T-cell (primary cell): ENCODE results near the gene TMEM163. TPM values are rescaled to one million over a fixed set of nuclear protein-coding genes. Genes with fewer than 3 reads are reported as not detected.

Experiments used
- ATAC-seq, 4 experiments: fragments of 200-7000 bp in 3 of 4; fragments of 150-1000 bp in 1 of 4; cut with Tn5 transposase; replicated peaks in 1 of 4; 1 replicate in 3 of 4; 2 replicates in 1 of 4; pipeline ENCODE4 v1.10.0; 2021; ENCODE audit warnings: moderate library complexity in 3 of 4, mild to moderate bottlenecking in 2 of 4, moderate number of reproducible peaks in 1 of 4
- CTCF ChIA-PET, 2 donors: fragments of 300-600 bp; sonication (Branson Sonifier 250); formaldehyde crosslinking; loops; one replicate each; lab custom pipeline; 2022; ENCODE audit warnings: antibody characterized with exemption in 2 of 2; lab: Charles Lee
- POLR2A ChIA-PET, 2 donors: fragments of 300-600 bp; sonication (Branson Sonifier 250); formaldehyde crosslinking; loops; one replicate each; lab custom pipeline; 2022; ENCODE audit warnings: antibody characterized with exemption in 2 of 2; lab: Charles Lee
- DNase-seq, 35 experiments: peaks; one replicate each; pipeline versions ENCODE4 v3.0.0 to v3.0.0-alpha.2; 2013 to 2023
- H3K27ac ChIP-seq: one replicate; pipeline ENCODE4 v1.5.1; 2013; ENCODE audit warnings: low read length
- H3K27me3 ChIP-seq, 2 experiments: replicated peaks in 1 of 2; 1 replicate in 1 of 2; 2 replicates in 1 of 2; pipeline versions ENCODE4 v1.6.1 to v1.7.0; 2013; ENCODE audit warnings: low read length in 1 of 2, mixed read lengths in 1 of 2; ENCODE audit not compliant: control insufficient read depth in 2 of 2, insufficient read depth in 2 of 2; ENCODE audit errors: extremely low read depth in 1 of 2
- H3K36me3 ChIP-seq, 2 donors: 1 replicate in 1 of 2; 2 replicates in 1 of 2; pipeline versions ENCODE4 v1.6.1 to v1.7.0; 2013; ENCODE audit warnings: low read length in 1 of 2; ENCODE audit not compliant: control insufficient read depth in 2 of 2, insufficient read depth in 1 of 2; ENCODE audit errors: extremely low read depth in 1 of 2
- H3K4me1 ChIP-seq, 2 experiments: 1 replicate in 1 of 2; 2 replicates in 1 of 2; pipeline versions ENCODE4 v1.6.1 to v1.7.0; 2013; ENCODE audit warnings: low read length in 2 of 2, mixed read lengths in 1 of 2; ENCODE audit not compliant: insufficient read depth in 2 of 2, control insufficient read depth in 1 of 2; ENCODE audit errors: extremely low read depth in 1 of 2
- H3K4me3 ChIP-seq, 2 donors: 1 replicate in 1 of 2; 2 replicates in 1 of 2; pipeline versions ENCODE4 v1.5.1 to v1.7.0; 2013; ENCODE audit warnings: mild to moderate bottlenecking in 2 of 2, low read length in 1 of 2, moderate library complexity in 1 of 2; ENCODE audit not compliant: control insufficient read depth in 1 of 2; ENCODE audit errors: extremely low read depth in 1 of 2
- H3K9me3 ChIP-seq: 2 replicates; pipeline ENCODE4 v1.7.0; 2013
- H3K27ac Mint-ChIP-seq, 2 donors: one replicate each; pipeline ENCODE4 v1.8.0; 2020 to 2021; ENCODE audit warnings: mild to moderate bottlenecking in 2 of 2, mixed read lengths in 2 of 2
- H3K27me3 Mint-ChIP-seq, 2 donors: one replicate each; pipeline ENCODE4 v1.8.0; 2021 to 2022; ENCODE audit warnings: mixed read lengths in 2 of 2
- H3K36me3 Mint-ChIP-seq: one replicate; pipeline ENCODE4 v1.8.0; 2021; ENCODE audit warnings: mixed read lengths
- H3K4me1 Mint-ChIP-seq, 3 donors: one replicate each; pipeline ENCODE4 v1.8.0; 2020 to 2022; ENCODE audit warnings: mixed read lengths in 3 of 3, mild to moderate bottlenecking in 1 of 3
- H3K4me3 Mint-ChIP-seq, 3 donors: one replicate each; pipeline ENCODE4 v1.8.0; 2020 to 2022; ENCODE audit warnings: mild to moderate bottlenecking in 3 of 3, mixed read lengths in 3 of 3, moderate library complexity in 3 of 3
- H3K9me3 Mint-ChIP-seq, 3 donors: one replicate each; pipeline ENCODE4 v1.8.0; 2020 to 2022; ENCODE audit warnings: mixed read lengths in 3 of 3
- WGBS: methylation state at CpG from one replicate; pipeline ENCODE4 v1.1.5; 2013; ENCODE audit warnings: missing lambda C conversion rate; ENCODE audit not compliant: insufficient coverage; 5-methylcytosine and 5-hydroxymethylcytosine counted together
- total RNA-seq, 35 experiments: library from RNA in 6 of 35; stranded (reverse) in 6 of 35; fragments of 120-200 nt in 1 of 35; gene quantifications; one replicate each; pipeline versions ENCODE4 v1.2.1 to v1.2.4 and lab custom pipeline; 2013 to 2026

The TMEM163 gene
- total RNA-seq, 5 donors from 2014 or later (not counting 1 experiment from before 2014, with no cell fraction given), result 0.18 to 0.73 (median 0.35) TPM

DNA sequence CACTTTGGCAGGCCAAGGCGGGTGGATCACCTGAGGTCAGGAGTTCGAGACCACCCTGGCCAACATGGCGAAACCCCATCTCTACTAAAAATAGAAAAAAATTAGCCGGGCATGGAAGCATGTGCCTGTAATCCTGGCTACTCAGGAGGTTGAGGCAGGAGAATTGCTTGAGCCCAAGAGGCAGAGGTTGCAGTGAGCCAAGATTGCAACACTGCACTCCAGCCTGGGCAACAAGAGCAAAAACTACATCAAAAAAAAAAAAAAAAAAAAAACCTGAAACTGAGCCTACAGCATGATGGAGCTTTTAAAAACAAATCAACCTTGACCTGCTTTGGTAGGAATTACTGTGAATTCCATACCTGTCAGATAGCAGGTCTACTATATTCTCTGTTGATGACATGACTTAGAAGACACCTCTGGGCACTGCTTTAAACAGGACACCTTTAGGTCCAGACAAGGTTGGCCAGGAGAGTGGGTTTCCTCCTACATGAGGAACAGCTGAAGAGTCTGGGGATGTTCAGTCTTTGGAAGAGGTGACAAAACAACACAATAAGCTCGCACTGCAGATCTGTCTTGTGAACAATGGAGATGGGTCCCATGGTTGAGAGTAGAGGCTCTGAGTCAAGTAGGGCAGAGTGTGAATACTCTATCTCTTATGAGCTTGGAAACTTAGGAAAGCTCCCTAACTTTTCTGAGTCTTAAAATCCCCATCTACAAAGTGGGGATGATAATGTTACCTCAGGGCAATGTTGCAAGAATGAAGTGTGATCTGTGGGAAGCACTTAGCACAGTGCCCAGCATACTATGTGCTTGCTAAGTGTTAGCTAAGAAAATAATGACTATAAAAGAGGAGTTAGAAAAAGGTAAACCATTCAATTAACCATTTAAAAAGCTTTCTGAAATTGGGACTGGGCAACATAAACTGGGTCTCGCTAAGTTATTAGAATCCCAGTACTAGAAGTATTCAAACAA, 25.2 kb downstream of the TMEM163 start:
- H3K9me3 Mint-ChIP-seq, result no peaks in the 10 kb centered on the region
- POLR2A ChIA-PET, result no interaction called here
- peaks cover 0 to 6% of the 10 kb centered on the region in 2 experiments for H3K4me1 ChIP-seq
- H3K4me3 Mint-ChIP-seq, result no peak overlapping the region
- H3K27me3 Mint-ChIP-seq, result peaks cover 7 to 13% of the 10 kb centered on the region in 2 donors
- H3K36me3 ChIP-seq, result no peaks in the 10 kb centered on the region
- H3K9me3 ChIP-seq, result no peaks in the 10 kb centered on the region
- H3K4me1 Mint-ChIP-seq, result no peaks in the 10 kb centered on the region
- ATAC-seq (no peak), DNase-seq (no peak)
- no peak overlapping the region for H3K27ac Mint-ChIP-seq
- no peaks in the 10 kb centered on the region for H3K36me3 Mint-ChIP-seq
- CTCF ChIA-PET, result interaction anchor here (0.6 to 1.4 kb wide), 4 partner anchors 9 to 242 kb away, joined by 4 to 8 read pairs (median 4); no protein-coding TSS in a partner anchor
- H3K27ac ChIP-seq, result no peak overlapping the region
- no peak overlapping the region for H3K4me3 ChIP-seq
- 80% methylated on average over 1 of the region's 6 CpGs for WGBS
- peaks cover 0 to 2% of the 10 kb centered on the region in 2 experiments for H3K27me3 ChIP-seq

DNA sequence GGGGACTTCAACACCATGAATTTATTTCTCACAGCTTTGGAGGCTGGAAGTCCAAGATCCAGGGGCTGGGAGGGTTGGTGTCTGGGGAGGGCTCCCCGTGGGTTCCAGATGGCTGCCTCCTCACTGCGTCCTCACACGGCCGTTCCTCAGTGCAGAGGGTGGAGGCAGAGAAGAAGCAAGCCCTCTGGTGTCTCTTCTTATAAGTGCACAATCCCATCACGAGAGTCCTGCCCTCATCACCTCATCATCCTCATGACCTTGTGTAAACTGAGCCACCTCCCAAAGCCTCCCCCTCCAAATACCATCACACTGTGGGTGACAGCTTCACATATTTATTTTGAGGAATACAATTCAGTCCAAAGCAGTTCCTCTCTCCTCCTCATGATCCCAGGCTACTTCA, 26.3 kb downstream of the TMEM163 start:
- peaks cover 3 to 6% of the 10 kb centered on the region in 2 donors for H3K27me3 Mint-ChIP-seq
- ChIA-PET CTCF (no interaction called here), POLR2A (no interaction called here)
- 58% methylated on average over 4 of the region's 5 CpGs for WGBS
- Histone ChIP-seq H3K4me3 (no peak overlapping the region), H3K36me3 (no peaks in the 10 kb centered on the region), H3K27ac (no peak overlapping the region), H3K4me1 (peaks cover 0 to 6% of the 10 kb centered on the region in 2 experiments), H3K27me3 (peaks cover 0 to 2% of the 10 kb centered on the region in 2 experiments), H3K9me3 (no peaks in the 10 kb centered on the region)
- H3K27ac Mint-ChIP-seq, result no peak overlapping the region
- no peaks in the 10 kb centered on the region for H3K36me3 Mint-ChIP-seq
- no peaks in the 10 kb centered on the region for H3K4me1 Mint-ChIP-seq
- ATAC-seq (peak; percentile 58 to 76 (median 70)), DNase-seq (peak in 2 of 35 experiments; percentile 19 to 63)
- no peaks in the 10 kb centered on the region for H3K9me3 Mint-ChIP-seq
- H3K4me3 Mint-ChIP-seq, result no peak overlapping the region

DNA sequence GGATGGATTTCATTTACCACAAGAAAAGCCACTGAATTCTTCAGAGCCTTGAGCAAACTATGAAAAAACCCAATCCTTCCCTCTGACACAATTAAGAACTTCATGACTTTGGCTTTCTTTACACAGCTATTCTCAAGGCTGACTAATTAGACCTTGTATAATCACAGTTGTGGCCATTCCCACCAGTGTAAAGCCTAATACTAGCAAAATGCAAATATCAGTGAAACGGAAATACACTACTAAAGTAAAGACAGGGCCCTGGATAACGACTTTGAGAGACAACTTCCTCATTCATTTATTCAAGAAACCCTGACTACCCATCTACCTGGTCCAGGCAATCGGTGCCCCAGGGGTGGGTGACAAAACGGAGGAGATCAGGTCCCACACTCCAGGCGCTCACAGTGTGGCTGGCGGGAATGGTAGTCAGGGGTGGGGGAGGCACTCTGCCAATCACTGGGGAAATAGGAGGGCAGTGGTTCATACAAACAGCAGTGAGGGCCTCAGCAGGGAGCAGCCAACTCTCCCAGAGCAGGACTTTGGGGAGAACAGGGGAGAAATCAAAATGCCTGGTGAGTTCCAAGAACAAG, 28.1 kb downstream of the TMEM163 start:
- 100% methylated on average over 2 of the region's 6 CpGs for WGBS
- Mint-ChIP-seq H3K27ac (no peak overlapping the region), H3K9me3 (no peaks in the 10 kb centered on the region), H3K36me3 (no peaks in the 10 kb centered on the region), H3K4me1 (no peaks in the 10 kb centered on the region), H3K4me3 (no peak overlapping the region), H3K27me3 (no peaks in the 10 kb centered on the region)
- no peak for DNase-seq
- Histone ChIP-seq H3K4me3 (no peak overlapping the region), H3K4me1 (peaks cover 0 to 6% of the 10 kb centered on the region in 2 experiments), H3K36me3 (no peaks in the 10 kb centered on the region), H3K27ac (no peak overlapping the region), H3K9me3 (no peaks in the 10 kb centered on the region), H3K27me3 (peaks cover 0 to 2% of the 10 kb centered on the region in 2 experiments)
- no peak for ATAC-seq
- POLR2A ChIA-PET, result no interaction called here
- CTCF ChIA-PET, result no interaction called here

DNA sequence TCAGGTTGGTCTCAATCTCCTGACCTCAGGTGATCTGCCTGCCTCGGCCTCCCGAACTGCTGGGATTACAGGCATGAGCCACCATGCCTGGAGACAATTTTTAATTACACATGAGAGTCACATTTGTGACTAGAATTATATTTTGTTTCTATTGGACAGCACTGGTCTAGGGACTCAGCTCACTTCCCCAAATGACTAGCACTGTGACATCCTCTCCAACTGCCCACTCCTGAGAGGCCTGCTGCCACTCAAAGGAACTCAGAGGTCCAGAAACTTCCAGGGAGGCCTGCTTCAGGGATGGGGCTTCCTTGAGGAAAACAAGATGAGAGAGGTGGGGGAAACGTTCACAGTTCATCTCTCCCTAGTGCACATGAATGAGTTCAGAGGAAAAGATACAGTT, 29.5 kb downstream of the TMEM163 start:
- H3K27ac ChIP-seq, result no peak overlapping the region
- peaks cover 0 to 6% of the 10 kb centered on the region in 2 experiments for H3K4me1 ChIP-seq
- DNase-seq, result no peak
- Mint-ChIP-seq H3K27me3 (no peaks in the 10 kb centered on the region), H3K27ac (no peak overlapping the region), H3K4me3 (no peak overlapping the region), H3K4me1 (peaks cover 0 to under 1% (median 0%) of the 10 kb centered on the region in 3 donors), H3K9me3 (no peaks in the 10 kb centered on the region), H3K36me3 (no peaks in the 10 kb centered on the region)
- no peak for ATAC-seq
- H3K36me3 ChIP-seq, result no peaks in the 10 kb centered on the region
- ChIA-PET CTCF (no interaction called here), POLR2A (no interaction called here)
- no peak overlapping the region for H3K4me3 ChIP-seq
- 80% methylated on average over 2 of the region's 3 CpGs for WGBS
- H3K9me3 ChIP-seq, result no peaks in the 10 kb centered on the region
- peaks cover 0 to 2% of the 10 kb centered on the region in 2 experiments for H3K27me3 ChIP-seq

DNA sequence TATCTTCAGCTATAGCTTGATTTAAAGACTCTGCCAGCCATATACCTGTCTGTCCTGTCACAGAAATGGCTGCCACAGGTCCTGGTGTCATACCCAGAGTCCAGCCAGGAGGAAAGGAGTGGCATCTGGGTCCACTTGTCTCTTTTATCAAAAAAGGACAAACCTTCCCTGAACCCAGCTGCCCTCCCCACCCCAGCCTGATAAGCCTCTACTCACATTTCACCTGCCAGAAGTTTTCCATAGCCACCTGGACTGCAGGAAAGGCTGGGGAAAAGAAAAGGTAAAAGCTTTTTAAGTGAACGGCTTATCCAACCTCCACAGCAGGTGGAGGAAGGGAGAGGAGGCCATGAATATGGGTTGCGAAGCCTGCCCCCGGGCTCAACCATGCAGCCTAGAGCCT, 32.8 kb downstream of the TMEM163 start:
- H3K36me3 ChIP-seq, result peaks cover 0 to 4% of the 10 kb centered on the region in 2 donors
- H3K9me3 Mint-ChIP-seq, result no peaks in the 10 kb centered on the region
- peaks cover 12 to 24% (median 20%) of the 10 kb centered on the region in 3 donors for H3K4me1 Mint-ChIP-seq
- H3K27me3 ChIP-seq, result peaks cover 0 to 3% of the 10 kb centered on the region in 2 experiments
- no peak overlapping the region for H3K4me3 Mint-ChIP-seq
- no peaks in the 10 kb centered on the region for H3K36me3 Mint-ChIP-seq
- no peaks in the 10 kb centered on the region for H3K27me3 Mint-ChIP-seq
- H3K4me1 ChIP-seq, result peaks cover 0 to 4% of the 10 kb centered on the region in 2 experiments
- ChIA-PET POLR2A (no interaction called here), CTCF (no interaction called here)
- ATAC-seq (no peak), DNase-seq (no peak)
- H3K4me3 ChIP-seq, result no peak overlapping the region
- no peak overlapping the region for H3K27ac ChIP-seq
- 80% methylated on average over 1 of the region's 3 CpGs for WGBS
- no peaks in the 10 kb centered on the region for H3K9me3 ChIP-seq
- H3K27ac Mint-ChIP-seq, result no peak overlapping the region

DNA sequence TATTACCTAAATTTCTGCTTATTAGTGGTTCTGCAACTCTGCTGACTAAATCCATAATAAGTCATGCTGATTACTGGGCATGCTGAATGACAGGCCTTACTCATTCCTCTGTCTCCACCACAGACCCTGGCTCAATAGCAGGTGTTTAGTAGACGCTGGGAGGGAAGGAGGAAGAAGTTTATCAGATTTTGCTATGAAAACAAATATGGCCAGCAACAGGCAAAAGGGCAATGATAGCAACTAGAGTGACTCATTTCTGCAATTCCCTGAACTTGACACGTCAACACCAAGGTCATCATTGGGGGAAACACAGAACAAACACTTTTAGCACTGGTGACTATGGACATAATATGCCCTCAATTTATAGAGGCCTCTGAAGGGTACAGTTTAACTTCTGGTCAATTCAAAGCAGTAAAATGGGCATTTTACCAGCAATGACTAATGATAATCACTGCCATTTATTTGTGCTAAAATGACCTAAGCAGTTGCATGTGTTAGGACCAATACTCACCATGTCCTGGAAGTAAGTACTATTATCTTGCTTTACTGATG, 35.2 kb downstream of the TMEM163 start:
- Histone ChIP-seq H3K4me3 (no peak overlapping the region), H3K27me3 (peaks cover 0 to 4% of the 10 kb centered on the region in 2 experiments), H3K9me3 (no peaks in the 10 kb centered on the region), H3K36me3 (peaks cover 0 to 4% of the 10 kb centered on the region in 2 donors), H3K27ac (no peak overlapping the region), H3K4me1 (peaks cover 13 to 27% of the 10 kb centered on the region in 2 experiments)
- DNase-seq (no peak), ATAC-seq (no peak)
- Mint-ChIP-seq H3K27me3 (no peaks in the 10 kb centered on the region), H3K4me3 (no peak overlapping the region), H3K4me1 (peaks cover 34 to 45% (median 41%) of the 10 kb centered on the region in 3 donors), H3K27ac (no peak overlapping the region), H3K9me3 (no peaks in the 10 kb centered on the region), H3K36me3 (no peaks in the 10 kb centered on the region)
- POLR2A ChIA-PET, result no interaction called here
- WGBS, result 80% methylated on average over 1 of the region's 2 CpGs
- CTCF ChIA-PET, result no interaction called here
